Gastrocnemius medialis (tissue), 4 donors: ENCODE results near the gene TTC23.
"Not testable (repeated sequence)": the region's sequence is repeated elsewhere in the genome, so short reads cannot be mapped to it uniquely, and the experiment has no call there.

Experiments used
- POLR2A ChIP-seq, 2 donors: fragments of 450-650 bp; IDR thresholded peaks; one replicate each; pipeline ENCODE4 v1.6.1; 2017; ENCODE audit warnings: antibody characterized with exemption in 2 of 2, mild to moderate bottlenecking in 2 of 2, moderate library complexity in 2 of 2
- TF ChIP-seq, protein P1 (sequence below), 5 experiments: fragments of 450-650 bp in 3 of 5; fragments of 200-600 bp in 2 of 5; sonication (generic) in 2 of 5; IDR thresholded peaks in 4 of 5; conservative IDR thresholded peaks in 1 of 5; 1 replicate in 4 of 5; 2 replicates in 1 of 5; pipeline ENCODE4 v1.5.1; 2016 to 2019; ENCODE audit warnings: antibody characterized with exemption in 5 of 5, mild to moderate bottlenecking in 3 of 5, moderate library complexity in 3 of 5

DNA sequence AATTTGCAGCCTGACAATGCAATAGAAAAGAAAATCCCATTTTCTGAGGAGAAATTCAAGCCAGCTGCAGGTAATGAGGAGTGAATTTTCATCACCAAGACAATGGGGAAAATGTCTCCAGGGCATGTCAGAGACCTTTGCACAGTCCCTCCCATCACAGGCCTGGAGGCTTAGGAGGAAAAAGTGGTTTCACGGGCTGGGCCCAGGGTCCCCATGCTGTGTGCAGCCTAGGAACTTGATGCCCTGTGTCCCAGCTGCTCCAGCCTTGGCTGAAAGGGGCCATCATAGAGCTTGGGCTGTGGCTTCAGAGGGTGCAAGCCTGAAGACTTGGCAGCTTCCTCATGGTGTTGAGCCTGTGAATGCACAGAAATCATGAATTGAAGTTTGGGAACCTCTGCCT lies 57.2 kb downstream of the TTC23 start:
- TF ChIP-seq, protein P1, sequence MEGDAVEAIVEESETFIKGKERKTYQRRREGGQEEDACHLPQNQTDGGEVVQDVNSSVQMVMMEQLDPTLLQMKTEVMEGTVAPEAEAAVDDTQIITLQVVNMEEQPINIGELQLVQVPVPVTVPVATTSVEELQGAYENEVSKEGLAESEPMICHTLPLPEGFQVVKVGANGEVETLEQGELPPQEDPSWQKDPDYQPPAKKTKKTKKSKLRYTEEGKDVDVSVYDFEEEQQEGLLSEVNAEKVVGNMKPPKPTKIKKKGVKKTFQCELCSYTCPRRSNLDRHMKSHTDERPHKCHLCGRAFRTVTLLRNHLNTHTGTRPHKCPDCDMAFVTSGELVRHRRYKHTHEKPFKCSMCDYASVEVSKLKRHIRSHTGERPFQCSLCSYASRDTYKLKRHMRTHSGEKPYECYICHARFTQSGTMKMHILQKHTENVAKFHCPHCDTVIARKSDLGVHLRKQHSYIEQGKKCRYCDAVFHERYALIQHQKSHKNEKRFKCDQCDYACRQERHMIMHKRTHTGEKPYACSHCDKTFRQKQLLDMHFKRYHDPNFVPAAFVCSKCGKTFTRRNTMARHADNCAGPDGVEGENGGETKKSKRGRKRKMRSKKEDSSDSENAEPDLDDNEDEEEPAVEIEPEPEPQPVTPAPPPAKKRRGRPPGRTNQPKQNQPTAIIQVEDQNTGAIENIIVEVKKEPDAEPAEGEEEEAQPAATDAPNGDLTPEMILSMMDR (IDR thresholded peaks at IDR 0.05 in 4 of 5, conservative IDR thresholded peaks at IDR 0.05 in 1 of 5), result not testable (repeated sequence)
- TF ChIP-seq POLR2A (IDR thresholded peaks at IDR 0.05), result not testable (repeated sequence)
